ENCODE results near the gene MCCC2.

MCCC2 gene

DNA sequence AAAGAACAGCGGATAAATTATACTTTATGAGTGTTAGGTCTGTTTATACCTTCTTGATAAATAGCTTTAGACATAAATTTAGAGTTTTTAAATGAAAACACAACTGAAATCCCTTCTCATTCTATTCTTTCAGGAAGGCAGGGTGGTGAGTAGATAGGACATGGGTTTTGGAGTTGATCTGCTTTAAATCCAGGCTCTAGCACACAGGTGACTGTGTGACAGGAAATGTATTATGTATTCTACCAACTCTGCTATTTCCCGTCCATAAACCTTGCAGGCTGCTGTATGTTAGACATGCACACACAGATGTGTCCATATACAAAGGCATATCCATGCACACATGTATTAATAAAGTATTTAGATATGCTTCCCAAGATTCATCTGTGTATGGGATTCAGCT lies 112.6 kb downstream of the MCCC2 start:
- no peak for DNase-seq
- in situ Hi-C loops (cut with HindIII; ENCODE audit: low pct_ligation_motif_present, low pct_unique_long_range_greater_than_20kb, low sequenced_read_pairs), result no loop called here

DNA sequence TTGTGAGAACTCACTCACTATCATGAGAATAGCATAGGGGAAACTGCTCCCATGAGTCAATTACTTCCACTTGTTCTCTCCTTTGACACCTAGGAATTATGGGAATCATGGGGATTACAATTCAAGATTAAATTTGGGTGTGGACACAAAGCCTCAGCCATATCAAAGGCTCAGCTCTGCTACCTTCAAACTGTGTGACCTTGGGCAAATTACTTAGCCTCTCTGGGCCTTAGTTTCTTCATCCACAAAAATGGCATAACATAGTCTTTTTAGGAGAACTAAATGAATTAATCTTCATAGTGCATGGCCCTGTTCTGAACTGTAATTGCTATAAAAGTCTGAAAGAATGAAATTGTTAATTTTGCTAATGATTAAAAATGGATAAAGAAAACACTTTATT lies 113.7 kb downstream of the MCCC2 start:
- in situ Hi-C loops (cut with HindIII; ENCODE audit: low pct_ligation_motif_present, low pct_unique_long_range_greater_than_20kb, low sequenced_read_pairs), result no loop called here
- no peak for DNase-seq

DNA sequence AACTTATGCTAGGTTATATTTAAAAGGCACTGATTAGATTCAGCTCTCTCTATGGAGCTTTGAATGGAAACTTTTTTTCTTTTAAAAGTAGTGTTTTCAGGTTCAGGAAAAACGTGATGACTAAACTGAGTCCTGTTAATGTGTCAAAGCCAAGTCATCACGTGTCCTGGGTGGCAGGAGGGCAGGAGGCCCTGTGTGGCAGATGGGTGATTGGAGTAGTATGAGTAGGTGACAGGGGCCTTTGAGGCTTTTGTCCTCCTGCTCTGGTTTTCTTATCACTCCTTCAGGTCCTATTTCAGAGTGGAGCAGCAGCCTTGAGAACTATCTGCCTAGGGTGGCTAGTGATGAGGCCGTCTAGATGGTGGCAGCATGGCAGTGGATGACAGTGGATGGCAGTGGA lies 114.3 kb downstream of the MCCC2 start:
- in situ Hi-C loops (cut with HindIII; ENCODE audit: low pct_ligation_motif_present, low pct_unique_long_range_greater_than_20kb, low sequenced_read_pairs), result no loop called here
- DNase-seq, result no peak

DNA sequence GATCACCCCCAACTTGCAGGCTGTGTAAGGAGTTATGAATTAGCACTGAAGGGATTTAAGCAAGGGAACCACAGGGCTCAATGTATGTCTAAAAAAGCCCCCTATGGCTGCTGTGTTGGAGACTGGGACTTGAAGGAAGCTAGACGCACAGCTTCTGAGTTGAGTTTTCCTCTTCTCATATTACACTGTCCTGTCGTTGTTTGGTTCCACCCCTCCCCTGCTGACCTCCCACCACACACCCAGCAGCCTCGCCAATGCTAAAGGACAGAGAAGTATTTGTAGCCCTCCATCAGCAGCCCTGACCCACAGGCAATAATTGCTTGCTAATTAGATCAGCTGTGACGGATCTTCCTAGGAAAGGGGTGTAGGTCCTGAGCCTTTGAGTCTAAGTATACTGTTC lies 116.8 kb downstream of the MCCC2 start:
- in situ Hi-C loops (cut with HindIII; ENCODE audit: low pct_ligation_motif_present, low pct_unique_long_range_greater_than_20kb, low sequenced_read_pairs), result no loop called here
- DNase-seq, result no peak

DNA sequence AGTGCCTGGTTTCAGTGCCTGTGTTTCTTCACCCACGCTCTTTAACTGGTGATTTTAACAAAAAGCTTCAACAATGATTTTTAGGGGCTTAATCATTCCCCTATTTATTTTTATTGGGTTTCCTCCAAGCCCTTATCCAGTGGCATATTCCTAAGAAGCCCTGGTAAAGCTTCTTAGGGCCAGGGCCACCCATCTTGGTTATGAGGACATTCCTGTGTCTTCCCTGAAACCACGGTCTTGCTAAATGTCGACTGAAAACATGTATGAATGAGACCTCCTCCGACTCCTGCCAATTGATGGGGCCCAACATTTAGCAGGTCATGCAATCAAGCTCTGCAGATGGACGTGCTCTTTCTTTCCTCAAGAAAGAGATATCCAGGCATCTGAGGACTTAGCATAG lies 118.3 kb downstream of the MCCC2 start:
- in situ Hi-C loops (cut with HindIII; ENCODE audit: low pct_ligation_motif_present, low pct_unique_long_range_greater_than_20kb, low sequenced_read_pairs), result no loop called here
- DNase-seq, result no peak

DNA sequence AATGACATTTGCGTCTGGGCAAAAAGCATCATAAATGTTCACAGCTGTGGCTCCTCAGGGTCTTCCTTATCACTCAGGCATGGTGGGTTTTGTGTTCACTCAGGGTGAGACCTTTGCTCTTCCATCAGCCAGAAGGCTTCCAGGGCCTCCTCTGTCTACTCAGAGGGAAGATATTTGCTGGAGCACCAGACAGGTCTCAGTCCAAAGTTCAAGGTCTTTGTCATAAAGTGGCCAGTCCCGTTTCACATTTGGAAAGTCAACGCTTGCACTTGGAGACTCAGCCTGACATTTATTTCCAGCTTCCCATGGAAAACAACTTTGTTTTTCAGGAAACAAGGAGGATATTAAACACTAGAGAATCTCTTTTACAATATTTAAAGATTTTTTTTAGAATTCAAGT lies 119.8 kb downstream of the MCCC2 start:
- no peak for DNase-seq
- in situ Hi-C loops (cut with HindIII; ENCODE audit: low pct_ligation_motif_present, low pct_unique_long_range_greater_than_20kb, low sequenced_read_pairs), result no loop called here

Data from ACHN (cell line).